Hepatocyte (in vitro differentiated cells): ENCODE results near the gene XPO6.
"Not testable (repeated sequence)": the region's sequence is repeated elsewhere in the genome, so short reads cannot be mapped to it uniquely, and the experiment has no call there.

Experiments
- CTCF ChIP-seq: fragments of 200-600 bp; sonication (generic); IDR thresholded peaks from 2 replicates; pipeline ENCODE4 v1.5.1; 2016; ENCODE audit warnings: antibody characterized with exemption, mild to moderate bottlenecking; ENCODE audit not compliant: poor library complexity
- EZH2 ChIP-seq: fragments of 200-600 bp; sonication (generic); IDR thresholded peaks from 2 replicates; pipeline ENCODE4 v1.6.1; 2016; ENCODE audit warnings: antibody characterized with exemption, mild to moderate bottlenecking, borderline replicate concordance
- EZH2phosphoT487 ChIP-seq: fragments of 200-600 bp; sonication (generic); IDR thresholded peaks from one replicate; pipeline ENCODE4 v1.6.1; 2018; ENCODE audit warnings: antibody characterized with exemption, mild to moderate bottlenecking, low read depth, moderate library complexity; ENCODE audit not compliant: unreplicated experiment, severe bottlenecking

GRCh38 chr16:28223909-28224308, 12.1 kb upstream of the XPO6 start:
- not testable (repeated sequence) for TF ChIP-seq CTCF, EZH2, EZH2phosphoT487
